Activated CD8-positive, alpha-beta memory T cell treated with anti-CD3 and anti-CD28 coated beads for 4 hours (primary cell): Measurements from ENCODE around the gene NEK2.
"Not testable (repeated sequence)": the region's sequence is repeated elsewhere in the genome, so short reads cannot be mapped to it uniquely, and the experiment has no call there.

ENCODE experiments used
- DNase-seq, 2 donors: peaks; one replicate each; pipeline ENCODE4 v3.0.0-alpha.2; 2020; ENCODE audit warnings: low read depth in 2 of 2

NEK2 gene

DNA sequence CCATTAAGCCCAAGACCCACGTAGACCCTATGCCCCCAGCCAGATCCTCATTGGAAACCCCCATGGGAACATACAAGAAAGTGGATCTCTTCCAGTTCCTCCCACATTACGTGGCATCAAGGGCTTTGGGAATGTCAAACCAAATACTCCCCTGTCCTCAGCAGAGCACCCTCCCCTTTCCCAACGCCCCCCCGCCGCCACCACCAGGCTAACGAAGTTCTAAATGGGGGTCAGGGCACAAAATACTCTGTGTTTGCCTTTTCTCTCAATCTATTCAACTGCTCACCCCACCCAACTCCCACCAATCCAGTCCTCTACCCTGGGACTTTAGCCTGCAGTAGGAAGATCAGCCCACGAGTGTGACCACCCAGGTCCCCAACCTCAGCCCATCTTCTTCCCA is 24.5 kb downstream of the NEK2 start:
- no peak for DNase-seq

DNA sequence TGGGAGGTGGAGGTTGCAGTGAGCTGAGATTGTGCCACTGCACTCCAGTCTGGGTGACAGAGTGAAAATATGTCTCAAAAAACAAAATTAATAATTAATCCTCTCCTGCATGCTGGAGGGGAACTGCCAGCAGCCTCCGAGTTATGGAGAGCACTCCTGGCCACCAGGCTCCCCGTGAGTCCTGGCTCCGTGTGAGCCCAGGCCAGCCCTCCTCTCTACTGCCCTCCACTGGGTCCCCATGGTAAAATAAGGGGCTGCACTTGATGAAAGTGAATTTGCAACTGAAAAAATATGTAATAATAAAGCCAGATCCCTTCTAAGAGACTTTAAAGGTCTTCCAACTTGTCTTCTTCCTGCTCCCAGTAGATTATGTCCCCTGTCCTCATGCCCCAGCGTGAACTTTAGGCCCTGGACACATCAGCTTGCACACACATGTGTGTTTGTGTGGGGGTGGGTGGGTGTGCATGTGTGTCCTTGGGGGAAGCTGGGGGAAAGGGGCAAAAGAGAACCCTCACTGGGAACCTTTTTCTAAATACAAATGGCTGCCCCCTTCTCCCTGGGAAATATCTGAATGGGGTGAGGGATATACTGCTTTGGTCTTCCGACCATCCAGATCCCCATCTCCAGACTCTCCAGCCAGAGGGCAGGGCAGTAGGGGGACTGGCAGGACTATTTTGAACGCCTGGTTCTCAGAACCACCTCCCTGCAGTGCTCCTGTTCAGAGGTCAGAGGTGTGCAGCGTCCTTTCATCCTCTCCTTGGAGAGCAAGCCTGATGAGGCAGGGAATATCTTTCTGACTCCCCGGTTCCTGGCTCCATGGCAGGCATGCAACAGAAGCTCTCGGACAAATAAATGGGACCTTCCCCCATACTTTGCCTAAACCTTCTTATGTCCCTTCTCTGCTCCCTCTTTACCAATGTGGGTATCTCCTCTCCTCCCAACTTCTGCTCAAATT is 26.2 kb downstream of the NEK2 start:
- no peak for DNase-seq

DNA sequence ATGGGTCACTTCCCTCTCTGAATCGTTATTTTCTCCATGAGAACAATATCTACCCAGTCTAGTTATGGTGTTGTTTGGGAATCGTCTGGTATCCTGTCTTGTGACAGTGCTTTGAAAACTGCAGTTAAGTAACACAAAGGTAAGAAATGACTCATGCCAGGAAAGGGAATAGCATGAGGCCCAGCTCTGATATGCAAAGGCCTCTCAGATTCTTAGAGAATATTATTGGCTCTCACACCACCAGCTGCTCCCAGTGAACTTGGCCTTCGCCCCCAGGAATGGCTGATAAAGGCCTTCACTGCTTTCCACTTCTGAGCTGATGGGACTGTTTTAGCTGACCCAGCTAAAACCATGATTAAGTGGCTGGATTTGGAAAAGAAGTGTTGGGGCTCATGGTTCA is 27.1 kb downstream of the NEK2 start:
- DNase-seq, result no peak

DNA sequence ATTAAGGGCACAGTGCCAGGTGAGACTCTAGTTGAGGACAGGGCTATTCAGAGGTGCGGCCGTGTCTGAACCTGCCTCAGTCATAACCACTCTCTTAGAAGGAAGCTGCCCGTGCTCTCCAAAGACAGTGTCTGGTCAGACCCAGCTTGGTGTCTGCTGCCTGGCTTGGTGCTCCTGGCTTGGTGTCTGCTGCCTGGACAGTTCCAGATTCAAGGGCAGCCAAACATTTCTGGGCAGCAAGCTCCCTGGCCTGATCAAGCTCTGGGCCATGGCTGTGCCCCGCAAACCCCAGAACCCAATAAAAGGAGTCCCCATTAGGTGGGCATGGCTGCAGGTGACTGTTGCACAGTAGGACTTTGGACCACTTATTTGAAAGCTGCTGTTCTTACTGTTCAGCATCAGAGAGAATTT is 27.7 kb downstream of the NEK2 start:
- DNase-seq, result no peak

DNA sequence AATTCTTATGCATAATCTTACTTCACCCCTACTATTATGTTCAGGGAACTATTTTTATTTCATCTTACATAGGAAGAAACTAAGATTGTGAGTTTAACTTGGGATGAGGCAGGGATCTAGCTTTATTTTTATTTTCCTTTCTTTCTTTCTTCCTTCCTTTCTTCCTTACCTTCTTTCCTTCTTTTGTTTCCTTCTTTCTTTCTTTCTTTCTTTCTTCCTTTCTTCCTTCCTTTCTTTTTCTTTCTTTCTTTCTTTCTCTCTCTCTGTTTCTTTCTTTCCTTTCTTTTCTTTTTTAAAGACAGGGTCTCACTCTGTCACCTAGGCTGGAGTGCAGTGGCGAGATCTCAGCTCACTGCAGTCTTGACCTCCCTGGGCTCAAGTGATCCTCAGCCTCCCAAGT is 28.9 kb downstream of the NEK2 start:
- no peak for DNase-seq

DNA sequence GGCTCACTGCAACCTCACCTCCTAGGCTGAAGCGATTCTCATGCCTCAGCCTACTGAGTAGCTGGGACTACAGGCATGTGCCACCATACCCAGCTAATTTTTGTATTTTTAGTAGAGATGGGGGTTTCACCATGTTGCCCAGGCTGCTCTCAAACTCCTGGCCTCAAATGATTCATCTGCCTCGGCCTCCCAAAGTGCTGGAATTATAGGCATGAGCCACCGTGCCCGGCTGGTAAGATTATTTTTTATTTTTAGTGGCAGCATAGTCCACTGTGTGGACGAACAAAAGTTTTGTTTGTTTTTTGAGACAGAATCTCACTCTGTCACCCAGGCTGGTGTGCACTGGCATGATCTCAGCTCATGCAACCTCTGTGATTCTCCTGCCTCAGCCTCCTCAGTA is 29.8 kb downstream of the NEK2 start:
- not testable (repeated sequence) for DNase-seq

DNA sequence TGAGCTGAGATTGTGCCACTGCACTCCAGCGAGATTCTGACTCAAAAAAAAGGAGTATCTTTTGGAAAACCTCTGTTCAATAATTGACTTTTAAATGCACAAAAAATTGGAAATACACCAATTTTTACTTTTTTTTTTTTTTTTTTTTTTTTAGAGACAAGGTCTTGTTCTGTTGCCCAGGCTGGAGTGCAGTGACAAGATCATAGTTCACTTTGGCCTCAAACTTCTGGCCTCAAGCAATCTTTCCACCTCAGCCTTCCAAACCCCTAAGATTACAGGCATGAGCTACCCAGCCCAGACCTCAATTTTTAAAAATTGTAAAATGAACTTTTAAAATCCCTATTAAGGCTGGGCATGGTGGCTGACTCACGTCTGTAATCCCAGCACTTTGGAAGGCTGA is 30.8 kb downstream of the NEK2 start:
- DNase-seq, result no peak

DNA sequence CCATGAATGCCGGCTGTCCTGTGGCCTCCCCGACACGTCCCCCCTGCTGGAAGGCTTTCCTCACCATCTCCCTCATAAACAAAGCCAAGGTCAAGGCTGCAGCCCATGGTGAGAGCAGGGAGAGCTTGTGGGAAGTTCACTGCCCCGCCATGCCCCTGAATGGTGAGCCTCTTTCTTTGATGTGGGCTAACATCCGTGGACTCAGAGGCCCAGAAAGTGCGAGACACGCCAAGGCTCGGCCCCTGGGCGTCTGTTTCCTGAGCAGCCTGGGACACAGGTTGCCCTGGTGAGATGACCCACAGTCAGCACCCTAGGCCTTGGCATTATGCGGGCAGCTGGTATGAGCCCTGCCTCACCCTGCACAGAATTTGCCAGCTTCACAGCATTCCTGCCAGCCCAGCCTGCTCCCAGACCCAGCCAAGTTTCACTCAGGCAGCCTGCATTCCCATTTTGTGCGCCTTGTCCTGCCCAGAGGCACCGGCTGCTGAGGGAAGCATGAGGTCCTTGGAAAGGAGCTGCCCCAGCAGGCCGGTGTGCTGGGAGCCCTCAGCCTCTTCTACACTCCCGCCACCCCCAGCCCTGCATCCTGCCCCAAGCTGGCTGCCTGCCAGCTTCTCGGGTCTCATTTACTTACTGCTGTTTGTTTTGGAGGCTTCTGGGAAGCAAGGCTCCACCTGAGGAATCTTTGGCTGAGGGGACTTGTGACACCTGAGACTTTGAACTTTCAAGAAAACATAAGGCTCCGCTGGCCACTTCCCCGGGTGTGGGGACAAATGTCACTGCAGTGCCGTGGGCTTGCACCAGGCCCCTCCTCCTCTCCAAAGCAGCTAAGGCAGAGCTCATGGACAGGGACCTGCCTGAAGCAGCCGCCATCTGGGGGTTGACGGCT is 31.9 kb downstream of the NEK2 start:
- no peak for DNase-seq

DNA sequence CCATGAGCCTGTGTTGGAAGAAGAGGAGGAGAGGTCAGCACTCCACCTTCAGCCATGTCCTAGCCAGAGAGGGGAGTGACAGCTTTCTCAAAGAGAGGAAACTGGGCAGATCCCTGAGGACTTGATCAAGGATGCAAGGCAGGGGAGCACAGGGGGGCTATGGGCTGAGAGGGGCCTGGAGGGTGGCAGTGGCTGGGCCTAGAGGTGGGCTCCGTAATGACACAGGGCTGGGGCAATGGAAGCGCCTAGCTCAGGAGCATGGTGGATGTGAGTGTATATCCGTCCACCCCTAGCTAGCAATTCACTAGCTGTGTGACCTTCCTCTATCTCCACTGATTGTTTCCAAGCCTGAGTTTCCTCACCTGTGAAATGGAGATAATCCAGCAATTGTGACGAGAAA is 32.6 kb downstream of the NEK2 start:
- no peak for DNase-seq

DNA sequence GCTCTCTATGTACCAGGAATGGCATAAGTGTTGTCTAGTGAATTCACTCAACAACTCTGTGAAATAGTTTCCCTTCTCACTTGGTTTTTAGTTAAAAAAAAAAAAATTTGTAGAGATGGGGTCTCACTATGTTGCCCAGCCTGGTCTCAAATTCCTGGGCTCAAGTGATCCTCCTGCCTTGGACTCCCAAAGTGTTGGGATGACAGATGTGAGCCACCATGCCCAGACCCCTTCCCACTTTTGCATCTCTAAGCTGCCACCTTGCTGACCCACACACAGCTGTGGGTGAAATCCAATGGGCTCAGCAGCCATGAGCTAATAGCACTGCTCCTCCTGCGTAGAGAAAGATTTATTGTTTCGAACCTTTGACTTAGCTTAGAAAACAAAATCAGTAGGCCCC is 33.5 kb downstream of the NEK2 start:
- no peak for DNase-seq

DNA sequence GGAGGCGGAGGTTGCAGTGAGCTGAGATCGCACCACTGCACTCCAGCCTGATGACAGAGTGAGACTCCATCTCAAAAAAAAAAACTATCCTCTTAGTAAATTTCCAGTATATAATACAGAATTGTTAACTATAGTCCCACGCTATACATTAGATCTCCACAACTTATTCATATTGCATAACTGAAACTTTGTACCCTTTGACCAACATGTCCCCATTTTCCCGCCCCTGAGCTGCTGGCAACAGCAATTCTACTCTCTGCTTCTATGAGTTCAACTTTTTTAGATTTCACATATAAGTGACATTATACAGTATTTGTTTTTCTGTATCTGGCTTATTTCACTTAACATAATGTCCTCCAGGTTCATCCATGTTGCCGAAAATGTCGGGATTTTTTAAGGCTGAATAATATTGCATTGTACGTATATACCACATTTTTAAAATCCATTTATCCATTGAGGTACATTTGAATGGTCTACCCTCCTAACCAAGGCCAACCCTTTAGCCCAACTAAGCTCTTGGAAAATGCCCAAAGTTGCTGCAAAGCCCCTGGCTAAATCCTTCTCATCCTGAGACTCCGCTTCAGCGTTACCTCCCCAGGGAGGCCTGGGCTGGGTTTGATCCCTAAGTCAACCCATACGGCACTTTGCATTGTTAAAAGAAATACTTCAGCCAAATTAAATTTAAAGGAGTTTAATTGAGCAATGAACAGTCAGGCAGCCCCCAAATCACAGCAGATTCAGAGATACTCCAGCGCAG is 34.2 kb downstream of the NEK2 start:
- no peak for DNase-seq

DNA sequence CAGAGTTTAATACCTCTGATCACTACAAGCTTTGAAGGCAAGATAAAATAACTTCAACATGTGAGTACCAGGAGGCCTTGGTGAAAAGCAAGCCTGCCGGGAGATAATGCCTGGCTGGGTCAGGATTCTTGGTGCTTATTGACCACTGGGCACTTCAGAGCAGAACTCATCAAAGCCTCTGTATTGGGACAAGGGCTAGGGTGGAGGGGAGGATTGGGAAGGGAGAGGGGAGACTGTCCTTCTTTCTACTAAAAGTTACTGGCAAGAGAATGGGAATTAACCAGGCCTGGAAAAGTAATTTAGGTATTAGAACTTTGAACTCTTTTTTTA is 35.2 kb downstream of the NEK2 start:
- no peak for DNase-seq

DNA sequence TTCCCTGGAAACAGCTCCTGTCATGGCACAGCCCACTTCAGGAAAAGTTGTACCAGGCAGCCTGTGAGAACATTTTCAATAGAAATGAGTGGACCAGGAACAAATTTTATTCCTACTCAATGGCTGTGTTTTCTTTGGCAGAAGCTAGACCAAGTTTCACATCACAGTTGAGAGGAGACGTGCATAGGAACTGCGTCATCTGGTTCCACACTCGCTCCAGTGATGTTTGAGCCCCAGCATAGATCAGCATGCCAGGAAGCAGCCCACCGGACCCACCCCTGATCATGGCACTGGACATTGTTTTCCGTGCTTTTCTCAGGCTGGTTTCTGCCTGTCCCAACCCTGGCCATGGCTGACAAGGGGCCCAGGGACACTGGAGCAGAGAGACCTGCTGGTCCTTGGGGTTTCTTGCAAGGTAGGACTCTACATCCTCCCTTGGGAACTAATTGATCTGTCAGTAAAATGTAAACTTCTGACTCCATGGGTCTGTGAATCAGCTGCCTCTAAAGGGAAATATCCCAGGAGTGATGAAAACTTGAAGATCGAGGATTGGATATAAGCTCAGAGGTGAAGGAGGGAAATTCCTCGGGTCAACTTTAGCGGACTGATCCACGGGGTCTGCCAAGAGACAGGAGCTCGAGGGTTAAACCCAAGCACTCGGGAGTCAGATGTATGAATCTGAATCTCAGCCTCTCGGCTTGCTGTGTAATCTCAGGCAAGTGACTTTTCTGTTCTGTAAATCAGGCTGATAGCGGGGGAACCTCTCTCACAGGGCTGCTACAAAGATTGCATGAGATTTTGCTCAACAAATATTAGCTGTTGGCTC is 35.7 kb downstream of the NEK2 start:
- DNase-seq, result no peak

DNA sequence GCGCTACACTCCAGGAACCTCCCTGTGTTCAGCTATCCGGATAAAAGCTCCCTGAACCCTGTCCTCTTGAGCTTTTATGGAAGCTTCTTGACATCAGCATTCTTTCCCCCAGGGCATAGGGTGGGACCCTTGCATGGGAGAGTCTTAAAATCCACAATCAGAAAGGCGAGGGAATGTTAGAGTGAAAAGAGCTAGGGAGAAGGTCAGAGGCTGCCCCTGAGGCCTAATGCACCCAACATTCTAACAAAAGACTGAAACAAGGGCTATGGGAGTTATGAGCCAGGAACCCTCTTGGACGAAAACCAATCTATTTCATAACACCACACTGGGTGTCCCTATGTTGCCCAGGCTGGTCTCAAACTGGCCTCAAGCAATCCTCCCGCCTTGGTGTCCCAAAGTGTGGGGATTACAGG is 36.7 kb downstream of the NEK2 start:
- no peak for DNase-seq

DNA sequence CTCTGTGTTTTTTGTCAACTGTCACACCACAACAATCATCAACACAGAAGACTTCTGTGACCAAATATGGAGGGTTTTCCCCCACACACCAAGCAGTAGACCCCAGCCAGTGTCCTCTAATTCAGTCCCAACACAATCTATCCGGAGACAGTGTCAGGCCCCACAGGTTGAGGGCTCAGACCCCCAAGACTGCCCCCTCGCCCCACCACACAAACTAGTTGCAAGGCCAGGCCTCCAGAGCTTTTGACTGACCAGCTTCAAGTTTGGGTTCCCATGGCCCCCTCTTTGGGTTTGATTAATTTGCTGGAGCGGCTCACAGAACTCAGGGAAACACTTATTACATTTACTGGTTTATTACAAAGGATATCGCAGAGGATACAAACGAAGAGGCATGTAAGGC is 37.2 kb downstream of the NEK2 start:
- no peak for DNase-seq

DNA sequence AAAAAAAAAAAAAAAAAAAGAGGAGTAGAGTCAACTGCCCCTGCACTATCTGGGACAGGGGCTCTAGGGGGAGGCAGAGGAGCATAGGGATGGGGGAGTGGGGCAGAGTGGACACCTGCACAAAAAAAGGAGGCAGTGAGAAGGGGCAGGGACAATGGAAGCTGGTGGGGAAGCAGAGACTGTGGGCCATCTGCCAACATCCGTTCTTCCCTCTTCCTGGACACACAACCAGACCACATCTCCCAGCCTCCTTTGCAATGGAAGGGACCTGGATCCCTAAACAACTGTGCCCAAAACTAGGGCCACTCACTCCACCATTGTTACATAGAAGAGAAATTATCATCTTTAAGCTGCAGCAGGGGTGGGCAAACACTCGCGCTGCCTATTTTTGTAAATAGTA is 38.4 kb downstream of the NEK2 start:
- DNase-seq, result no peak

DNA sequence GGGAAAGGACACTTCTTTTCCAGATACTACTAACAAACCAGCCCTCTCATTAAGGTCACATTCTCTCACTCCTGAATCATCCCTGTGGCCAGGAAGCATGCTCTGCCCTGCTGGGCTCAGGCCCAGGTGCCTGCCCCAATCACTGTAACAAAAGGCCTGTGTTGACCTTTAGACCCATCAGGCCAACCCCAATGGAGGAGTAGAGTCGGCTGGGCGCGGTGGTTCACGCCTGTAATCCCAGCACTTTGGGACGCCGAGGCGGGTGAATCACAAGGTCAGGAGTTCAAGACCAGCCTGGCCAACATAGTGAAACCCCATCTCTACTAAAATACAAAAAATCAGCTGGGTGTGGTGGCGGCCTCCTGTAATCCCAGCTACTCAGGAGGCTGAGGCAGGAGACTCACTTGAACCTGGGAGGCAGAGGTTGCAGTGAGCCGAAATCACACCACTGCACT is 38.8 kb downstream of the NEK2 start:
- not testable (repeated sequence) for DNase-seq

DNA sequence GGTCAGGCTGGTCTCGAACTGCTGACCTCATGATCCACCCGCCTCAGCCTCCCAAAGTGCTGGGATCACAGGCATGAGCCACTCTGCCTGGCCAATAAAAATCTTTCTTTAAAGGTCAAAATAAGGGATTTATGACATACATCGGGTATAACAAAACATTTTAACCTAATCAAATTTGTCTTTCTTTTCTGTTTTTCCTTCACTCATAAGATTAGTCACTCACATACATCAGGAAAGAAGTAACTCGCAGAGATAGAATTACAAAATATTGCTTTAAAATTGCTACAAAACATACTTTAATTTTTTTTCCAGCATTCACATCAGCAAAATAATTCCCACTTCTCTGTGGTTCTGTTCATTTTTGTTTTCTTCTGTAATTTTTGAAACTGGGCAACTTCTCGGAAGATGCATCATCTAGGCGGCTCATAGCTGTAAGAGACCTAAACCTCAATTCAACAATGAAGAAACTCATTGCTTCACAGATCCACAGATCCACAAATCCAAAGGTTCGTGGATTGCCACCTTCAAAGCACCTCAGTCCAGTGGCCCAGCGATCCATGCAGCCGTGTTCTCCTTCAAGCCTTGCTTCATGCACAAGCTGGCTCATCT is 39.7 kb downstream of the NEK2 start:
- DNase-seq, result no peak

DNA sequence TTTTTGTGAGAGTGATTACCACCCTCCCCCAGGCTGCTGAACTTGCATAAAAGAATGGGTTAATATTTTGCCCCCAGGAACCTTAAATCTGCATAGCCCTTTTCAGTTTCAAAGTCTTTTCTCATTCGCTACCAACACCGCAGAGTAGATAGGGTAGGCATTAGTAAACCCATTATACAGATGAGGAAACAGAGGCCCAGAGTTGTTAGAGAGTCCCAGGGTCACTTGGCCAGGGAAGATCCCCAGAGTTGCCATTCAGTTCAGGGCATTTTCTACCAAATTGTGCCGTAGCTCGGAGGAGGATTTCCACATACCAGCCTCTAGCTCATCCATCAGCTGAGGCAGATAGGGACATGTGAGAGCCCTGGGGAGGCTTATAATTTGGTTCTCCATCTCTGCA is 40.5 kb downstream of the NEK2 start:
- no peak for DNase-seq

DNA sequence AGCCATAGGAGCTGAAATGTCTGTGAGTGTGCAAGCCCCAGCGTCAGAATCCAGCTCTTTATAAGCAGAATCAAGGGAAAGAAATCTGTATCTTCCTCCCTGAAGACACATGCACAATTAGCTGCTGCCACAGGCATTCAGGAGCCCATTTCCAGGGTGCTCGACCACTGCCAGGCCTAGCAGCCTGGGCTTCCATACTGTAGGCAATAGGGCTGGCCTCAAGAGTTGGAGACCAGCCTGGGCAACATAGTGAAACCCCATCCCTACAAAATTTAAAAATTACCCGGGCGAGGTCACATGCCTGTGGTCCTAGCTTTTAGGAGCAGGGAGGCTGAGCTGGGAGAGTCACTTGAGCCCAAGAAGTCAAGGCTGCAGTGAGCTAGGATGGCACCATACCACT is 41.0 kb downstream of the NEK2 start:
- DNase-seq, result no peak

DNA sequence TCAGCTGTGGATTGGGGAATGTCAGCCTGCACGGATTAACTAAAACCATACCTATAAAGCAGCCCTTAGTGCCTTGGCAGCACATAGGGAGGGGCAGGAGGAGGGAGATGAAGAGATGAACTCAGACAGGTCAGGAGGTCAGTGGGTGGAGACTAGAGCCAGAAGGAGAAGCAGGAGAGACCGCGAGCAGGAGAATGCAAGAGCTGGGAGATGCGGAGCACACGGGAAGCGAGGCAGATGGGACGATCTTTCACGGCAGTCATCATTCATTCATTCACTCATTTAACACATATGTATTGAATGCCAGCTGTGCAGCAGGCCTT is 41.9 kb downstream of the NEK2 start:
- DNase-seq, result no peak
